GM06990 (cell line): Measurements from ENCODE around the gene ACOX1.
A peak's percentile ranks its signal among the peaks of the same experiment; 100 is the strongest.

Source experiments
- DNase-seq: peaks from one replicate; pipeline ENCODE4 v3.0.0-alpha.2; 2011; ENCODE audit not compliant: insufficient read length; ENCODE audit errors: extremely low read depth
- H3K27me3 ChIP-seq: replicated peaks from 2 replicates; pipeline ENCODE4 v1.6.0; 2011; ENCODE audit warnings: low read length; ENCODE audit not compliant: control insufficient read depth, insufficient read depth
- H3K36me3 ChIP-seq: 2 replicates; pipeline ENCODE4 v1.5.1; 2011; ENCODE audit warnings: low read length; ENCODE audit not compliant: control insufficient read depth, insufficient read depth
- H3K4me3 ChIP-seq: replicated peaks from 2 replicates; pipeline ENCODE4 v1.5.1; 2011; ENCODE audit warnings: low read depth, mild to moderate bottlenecking, control low read depth, low read length
- CTCF ChIP-seq: IDR thresholded peaks from 2 replicates; pipeline ENCODE4 v1.5.1; 2011; ENCODE audit warnings: low read length, control low read depth, mild to moderate bottlenecking, inconsistent platforms; ENCODE audit not compliant: insufficient read depth, poor library complexity, severe bottlenecking

ACOX1 gene

GRCh38 chr17:75899353-75899752 lies 79.6 kb downstream of the ACOX1 start:
- Histone ChIP-seq H3K27me3 (no peaks in the 10 kb centered on the region), H3K36me3 (peaks cover 15% of the 10 kb centered on the region), H3K4me3 (no peak overlapping the region)
- DNase-seq, result no peak
- no peak for TF ChIP-seq CTCF

DNA sequence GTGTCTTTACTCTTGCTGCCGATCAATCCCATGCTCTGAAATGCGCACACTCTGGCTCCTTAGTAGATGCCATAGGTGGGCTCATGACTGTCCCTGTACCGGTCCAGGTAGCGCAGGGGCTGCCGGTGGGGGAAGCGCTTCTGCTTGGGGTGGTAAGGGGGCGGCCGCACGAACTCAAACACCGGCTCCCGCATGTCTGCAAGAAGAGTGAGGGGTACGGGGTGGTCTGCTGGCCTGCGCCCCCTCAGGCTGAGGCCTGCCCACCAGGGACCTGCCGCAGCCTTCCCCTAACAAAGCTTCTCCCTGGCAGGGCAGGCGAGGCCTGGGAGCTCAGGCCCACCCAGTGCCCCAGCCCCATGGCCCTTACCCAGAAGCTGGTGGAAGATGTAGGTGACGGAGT lies 80.2 kb downstream of the ACOX1 start:
- DNase-seq, result no peak
- Histone ChIP-seq H3K4me3 (no peak overlapping the region), H3K36me3 (peaks cover 15% of the 10 kb centered on the region), H3K27me3 (no peaks in the 10 kb centered on the region)
- TF ChIP-seq CTCF, result no peak

DNA sequence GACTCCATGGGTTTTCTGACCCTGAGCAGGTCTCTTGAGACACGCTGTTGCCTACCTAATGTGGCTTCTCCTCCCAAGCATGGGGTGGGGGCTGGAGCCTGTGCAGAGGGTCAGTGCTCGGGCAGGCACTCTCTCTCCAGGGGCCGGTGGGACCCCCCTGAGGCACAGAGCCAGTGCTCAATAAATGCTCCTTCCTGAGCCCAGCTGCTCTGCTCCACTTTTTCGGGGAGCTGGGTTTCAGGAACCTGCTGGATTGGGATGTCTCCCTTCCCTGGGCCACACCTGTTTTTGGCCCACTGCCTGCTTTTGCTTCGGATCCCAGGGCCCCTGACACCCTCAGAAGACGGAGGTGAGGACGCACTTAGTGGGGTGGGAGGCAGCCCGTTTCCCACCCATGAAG lies 80.9 kb downstream of the ACOX1 start:
- TF ChIP-seq CTCF, result no peak
- Histone ChIP-seq H3K36me3 (peaks cover 15% of the 10 kb centered on the region), H3K27me3 (no peaks in the 10 kb centered on the region), H3K4me3 (no peak overlapping the region)
- DNase-seq, result no peak

GRCh38 chr17:75897160-75898019 lies 81.6 kb downstream of the ACOX1 start:
- no peak for DNase-seq
- TF ChIP-seq CTCF, result no peak
- no peaks in the 10 kb centered on the region for H3K27me3 ChIP-seq
- peak overlapping the region; percentile 39 for H3K4me3 ChIP-seq
- H3K36me3 ChIP-seq, result peaks cover 15% of the 10 kb centered on the region

GRCh38 chr17:75896415-75897159 lies 82.4 kb downstream of the ACOX1 start, which contains the start of gene TRIM65:
Gene TRIM65, minus strand, starts transcription at chr17:75896951. Its CDS starts 14 bp downstream, at chr17:75896937.
- peak within 1 kb of the TSS; percentile 85 for H3K4me3 ChIP-seq
- DNase-seq, result peak; percentile 87
- no peaks in the 10 kb centered on the region for H3K27me3 ChIP-seq
- TF ChIP-seq CTCF, result peak; percentile 27
- peaks cover 20% of the 10 kb centered on the region for H3K36me3 ChIP-seq
